ENCODE results near the gene EPN2.
A peak's percentile ranks its signal among the peaks of the same experiment; 100 is the strongest.
"Not testable (repeated sequence)": the region's sequence is repeated elsewhere in the genome, so short reads cannot be mapped to it uniquely, and the experiment has no call there.

The EPN2 gene

GRCh38 chr17:19269106-19269505, 31.9 kb downstream of the EPN2 start:
- H3K9me3 ChIP-seq (ENCODE audit: control insufficient read depth in 2 of 2, low read length in 2 of 2): no peaks in the 10 kb centered on the region
- no peak overlapping the region for H3K27ac ChIP-seq (ENCODE audit: low read length)
- peaks cover 0 to 7% of the 10 kb centered on the region in 2 donors for H3K36me3 ChIP-seq (ENCODE audit: control insufficient read depth in 2 of 2, insufficient read depth in 2 of 2, low read length in 2 of 2)
- H3K4me1 ChIP-seq (ENCODE audit: control insufficient read depth, insufficient read depth, low read length): peaks cover 60% of the 10 kb centered on the region
- no peaks in the 10 kb centered on the region for H3K27me3 ChIP-seq (ENCODE audit: control insufficient read depth in 1 of 2, insufficient read depth in 2 of 2, low read length in 2 of 2)
- H3K9ac ChIP-seq (ENCODE audit: low read length in 2 of 2): no peak overlapping the region
- no peak overlapping the region for H3K4me3 ChIP-seq (ENCODE audit: low read length in 2 of 2)

- Histone ChIP-seq H3K4me3 (ENCODE audit: low read length in 2 of 2) (no peak overlapping the region), H3K9ac (ENCODE audit: low read length in 2 of 2) (no peak overlapping the region), H3K4me1 (ENCODE audit: control insufficient read depth, insufficient read depth, low read length) (peaks cover 55% of the 10 kb centered on the region), H3K27ac (ENCODE audit: low read length) (peak overlapping the region; percentile 24), H3K9me3 (ENCODE audit: control insufficient read depth in 2 of 2, low read length in 2 of 2) (no peaks in the 10 kb centered on the region), H3K27me3 (ENCODE audit: control insufficient read depth in 1 of 2, insufficient read depth in 2 of 2, low read length in 2 of 2) (no peaks in the 10 kb centered on the region), H3K36me3 (ENCODE audit: control insufficient read depth in 2 of 2, insufficient read depth in 2 of 2, low read length in 2 of 2) (peaks cover 3 to 11% of the 10 kb centered on the region in 2 donors)
Measured at GRCh38 chr17:19269641-19270040, 32.5 kb downstream of the EPN2 start.

- Histone ChIP-seq H3K36me3 (ENCODE audit: control insufficient read depth in 2 of 2, insufficient read depth in 2 of 2, low read length in 2 of 2) (peaks cover 3 to 11% of the 10 kb centered on the region in 2 donors), H3K27ac (ENCODE audit: low read length) (peak overlapping the region; percentile 24), H3K4me3 (ENCODE audit: low read length in 2 of 2) (no peak overlapping the region), H3K9ac (ENCODE audit: low read length in 2 of 2) (no peak overlapping the region), H3K27me3 (ENCODE audit: control insufficient read depth in 1 of 2, insufficient read depth in 2 of 2, low read length in 2 of 2) (no peaks in the 10 kb centered on the region), H3K4me1 (ENCODE audit: control insufficient read depth, insufficient read depth, low read length) (peaks cover 53% of the 10 kb centered on the region), H3K9me3 (ENCODE audit: control insufficient read depth in 2 of 2, low read length in 2 of 2) (no peaks in the 10 kb centered on the region)
Measured at GRCh38 chr17:19270347-19270703, 33.2 kb downstream of the EPN2 start.

GRCh38 chr17:19270704-19271611, 33.8 kb downstream of the EPN2 start:
- no peak overlapping the region for H3K9ac ChIP-seq (ENCODE audit: low read length in 2 of 2)
- peak overlapping the region; percentile 24 for H3K27ac ChIP-seq (ENCODE audit: low read length)
- peaks cover 3 to 11% of the 10 kb centered on the region in 2 donors for H3K36me3 ChIP-seq (ENCODE audit: control insufficient read depth in 2 of 2, insufficient read depth in 2 of 2, low read length in 2 of 2)

GRCh38 chr17:19271780-19272357, 34.7 kb downstream of the EPN2 start:
- H3K4me1 ChIP-seq (ENCODE audit: control insufficient read depth, insufficient read depth, low read length): peaks cover 49% of the 10 kb centered on the region
- H3K9ac ChIP-seq (ENCODE audit: low read length in 2 of 2): no peak overlapping the region
- no peak overlapping the region for H3K4me3 ChIP-seq (ENCODE audit: low read length in 2 of 2)

More at GRCh38 chr17:19270704-19271611, 33.8 kb downstream of the EPN2 start:
- H3K4me1 ChIP-seq (ENCODE audit: control insufficient read depth, insufficient read depth, low read length): peaks cover 49% of the 10 kb centered on the region
- no peaks in the 10 kb centered on the region for H3K27me3 ChIP-seq (ENCODE audit: control insufficient read depth in 1 of 2, insufficient read depth in 2 of 2, low read length in 2 of 2)
- no peak overlapping the region for H3K4me3 ChIP-seq (ENCODE audit: low read length in 2 of 2)
- no peaks in the 10 kb centered on the region for H3K9me3 ChIP-seq (ENCODE audit: control insufficient read depth in 2 of 2, low read length in 2 of 2)

GRCh38 chr17:19273731-19274130, 36.6 kb downstream of the EPN2 start:
- no peak overlapping the region for H3K27ac ChIP-seq (ENCODE audit: low read length)
- H3K9me3 ChIP-seq (ENCODE audit: control insufficient read depth in 2 of 2, low read length in 2 of 2): no peaks in the 10 kb centered on the region
- peaks cover 3 to 11% of the 10 kb centered on the region in 2 donors for H3K36me3 ChIP-seq (ENCODE audit: control insufficient read depth in 2 of 2, insufficient read depth in 2 of 2, low read length in 2 of 2)
- peaks cover 38% of the 10 kb centered on the region for H3K4me1 ChIP-seq (ENCODE audit: control insufficient read depth, insufficient read depth, low read length)
- H3K9ac ChIP-seq (ENCODE audit: low read length in 2 of 2): no peak overlapping the region
- H3K4me3 ChIP-seq (ENCODE audit: low read length in 2 of 2): no peak overlapping the region
- no peaks in the 10 kb centered on the region for H3K27me3 ChIP-seq (ENCODE audit: control insufficient read depth in 1 of 2, insufficient read depth in 2 of 2, low read length in 2 of 2)

More at GRCh38 chr17:19271780-19272357, 34.7 kb downstream of the EPN2 start:
- no peaks in the 10 kb centered on the region for H3K27me3 ChIP-seq (ENCODE audit: control insufficient read depth in 1 of 2, insufficient read depth in 2 of 2, low read length in 2 of 2)
- H3K9me3 ChIP-seq (ENCODE audit: control insufficient read depth in 2 of 2, low read length in 2 of 2): no peaks in the 10 kb centered on the region
- H3K36me3 ChIP-seq (ENCODE audit: control insufficient read depth in 2 of 2, insufficient read depth in 2 of 2, low read length in 2 of 2): peaks cover 3 to 11% of the 10 kb centered on the region in 2 donors
- H3K27ac ChIP-seq (ENCODE audit: low read length): no peak overlapping the region

- H3K4me1 ChIP-seq (ENCODE audit: control insufficient read depth, insufficient read depth, low read length): peaks cover 27% of the 10 kb centered on the region
Measured at GRCh38 chr17:19274893-19275292, 37.7 kb downstream of the EPN2 start.

GRCh38 chr17:19275457-19276127, 38.4 kb downstream of the EPN2 start:
- no peaks in the 10 kb centered on the region for H3K27me3 ChIP-seq (ENCODE audit: control insufficient read depth in 1 of 2, insufficient read depth in 2 of 2, low read length in 2 of 2)
- no peak overlapping the region for H3K9ac ChIP-seq (ENCODE audit: low read length in 2 of 2)
- no peak overlapping the region for H3K4me3 ChIP-seq (ENCODE audit: low read length in 2 of 2)
- H3K4me1 ChIP-seq (ENCODE audit: control insufficient read depth, insufficient read depth, low read length): peaks cover 21% of the 10 kb centered on the region
- peaks cover 3 to 11% of the 10 kb centered on the region in 2 donors for H3K36me3 ChIP-seq (ENCODE audit: control insufficient read depth in 2 of 2, insufficient read depth in 2 of 2, low read length in 2 of 2)
- H3K9me3 ChIP-seq (ENCODE audit: control insufficient read depth in 2 of 2, low read length in 2 of 2): no peaks in the 10 kb centered on the region
- H3K27ac ChIP-seq (ENCODE audit: low read length): no peak overlapping the region

More at GRCh38 chr17:19274893-19275292, 37.7 kb downstream of the EPN2 start:
- Histone ChIP-seq H3K9me3 (ENCODE audit: control insufficient read depth in 2 of 2, low read length in 2 of 2) (no peaks in the 10 kb centered on the region), H3K27me3 (ENCODE audit: control insufficient read depth in 1 of 2, insufficient read depth in 2 of 2, low read length in 2 of 2) (no peaks in the 10 kb centered on the region), H3K9ac (ENCODE audit: low read length in 2 of 2) (no peak overlapping the region), H3K4me3 (ENCODE audit: low read length in 2 of 2) (no peak overlapping the region), H3K36me3 (ENCODE audit: control insufficient read depth in 2 of 2, insufficient read depth in 2 of 2, low read length in 2 of 2) (peaks cover 3 to 11% of the 10 kb centered on the region in 2 donors), H3K27ac (ENCODE audit: low read length) (no peak overlapping the region)

- not testable (repeated sequence) for H3K4me3 ChIP-seq (ENCODE audit: low read length in 2 of 2); H3K9me3 ChIP-seq (ENCODE audit: control insufficient read depth in 2 of 2, low read length in 2 of 2); H3K27ac ChIP-seq (ENCODE audit: low read length); H3K27me3 ChIP-seq (ENCODE audit: control insufficient read depth in 1 of 2, insufficient read depth in 2 of 2, low read length in 2 of 2); H3K9ac ChIP-seq (ENCODE audit: low read length in 2 of 2); H3K4me1 ChIP-seq (ENCODE audit: control insufficient read depth, insufficient read depth, low read length)
- peaks cover 3 to 12% of the 10 kb centered on the region in 2 donors for H3K36me3 ChIP-seq (ENCODE audit: control insufficient read depth in 2 of 2, insufficient read depth in 2 of 2, low read length in 2 of 2)
Measured at GRCh38 chr17:19278284-19278683, 41.1 kb downstream of the EPN2 start.

- Histone ChIP-seq H3K9ac (ENCODE audit: low read length in 2 of 2) (no peak overlapping the region), H3K4me1 (ENCODE audit: control insufficient read depth, insufficient read depth, low read length) (peaks cover 4% of the 10 kb centered on the region), H3K9me3 (ENCODE audit: control insufficient read depth in 2 of 2, low read length in 2 of 2) (no peaks in the 10 kb centered on the region), H3K36me3 (ENCODE audit: control insufficient read depth in 2 of 2, insufficient read depth in 2 of 2, low read length in 2 of 2) (peaks cover 3 to 13% of the 10 kb centered on the region in 2 donors), H3K4me3 (ENCODE audit: low read length in 2 of 2) (no peak overlapping the region), H3K27ac (ENCODE audit: low read length) (no peak overlapping the region), H3K27me3 (ENCODE audit: control insufficient read depth in 1 of 2, insufficient read depth in 2 of 2, low read length in 2 of 2) (no peaks in the 10 kb centered on the region)
Measured at GRCh38 chr17:19278729-19279128, 41.6 kb downstream of the EPN2 start.

Measured in stomach smooth muscle (tissue), 2 donors.